Measurements from ENCODE around the gene CENPE. TPM values are rescaled to one million over a fixed set of nuclear protein-coding genes. Genes with fewer than 3 reads are reported as not detected.

The CENPE gene
- total RNA-seq, 2 experiments from 2014 or later: 23.6 to 70.9 TPM

- ChIA-PET POLR2A (interaction anchor here (0.7 to 0.9 kb wide), 2 partner anchors 9 to 638 kb away, joined by 3 read pairs; no protein-coding TSS in a partner anchor), CTCF (ENCODE audit: unreplicated experiment) (no interaction called here)
- Histone ChIP-seq H3K9me2 (ENCODE audit: insufficient read depth, low read length) (no peaks in the 10 kb centered on the region), H3K4me3 (ENCODE audit: low read depth, low read length, poor library complexity, severe bottlenecking) (no peak overlapping the region), H3K79me2 (ENCODE audit: insufficient read depth, low read depth, low read length) (no peaks in the 10 kb centered on the region), H3K4me1 (ENCODE audit: insufficient read depth, low read length, poor library complexity, severe bottlenecking) (peaks cover 4% of the 10 kb centered on the region), H4K20me1 (ENCODE audit: insufficient read depth, low read length) (no peaks in the 10 kb centered on the region), H3K9me3 (ENCODE audit: low read length) (no peaks in the 10 kb centered on the region), H3K27ac (ENCODE audit: low read depth, low read length, poor library complexity, severe bottlenecking) (no peak overlapping the region), H3K36me3 (ENCODE audit: insufficient read depth, low read length) (peaks cover 19% of the 10 kb centered on the region), H3K4me2 (ENCODE audit: low read length) (no peak overlapping the region), H2AFZ (ENCODE audit: low read length) (no peak overlapping the region)
- DNase-seq (ENCODE audit: low spot score): no peak
- intact Hi-C loops (cut with micrococcal nuclease; ENCODE audit: unreplicated experiment): no loop called here
- no TSS peak for BruUV-seq (replicated peaks)
- no peak for TF ChIP-seq EZH2phosphoT487 (IDR thresholded peaks at IDR 0.05; ENCODE audit: borderline replicate concordance, low read depth, low read length)
Observed at GRCh38 chr4:103086551-103086950, 111.6 kb downstream of the CENPE start.

DNA sequence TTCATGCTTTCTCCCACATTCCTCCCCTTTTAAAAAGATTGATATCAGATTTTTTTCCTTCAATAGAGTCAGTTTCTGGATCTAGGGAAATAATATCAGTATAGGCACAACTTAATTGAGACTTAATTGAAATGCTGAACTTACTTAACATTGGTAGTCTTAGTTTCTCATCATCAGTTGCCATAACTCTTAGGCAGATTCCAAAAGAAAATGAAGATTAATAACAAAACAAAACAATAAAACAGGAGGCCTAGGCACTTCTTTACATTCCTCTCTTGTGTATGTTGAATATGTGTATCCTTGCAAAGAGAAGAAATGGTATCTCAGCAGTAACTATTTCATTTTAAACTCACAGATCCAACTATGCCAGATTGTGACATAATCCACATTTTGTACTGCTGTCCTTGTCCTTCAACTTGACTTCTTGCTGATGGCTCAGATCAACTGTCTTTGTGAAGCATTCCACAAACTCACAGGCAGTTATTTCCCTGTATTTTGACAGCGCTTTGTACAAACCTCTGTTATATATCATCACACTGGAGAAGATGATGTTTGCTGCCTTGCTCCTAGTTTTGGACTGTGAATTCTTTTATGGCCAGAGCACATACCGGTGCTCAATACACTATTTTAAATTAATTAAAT, 112.5 kb downstream of the CENPE start:
- intact Hi-C loops (cut with micrococcal nuclease; ENCODE audit: unreplicated experiment): no loop called here
- Histone ChIP-seq H3K9me2 (ENCODE audit: insufficient read depth, low read length) (no peaks in the 10 kb centered on the region), H3K27ac (ENCODE audit: low read depth, low read length, poor library complexity, severe bottlenecking) (no peak overlapping the region), H3K4me1 (ENCODE audit: insufficient read depth, low read length, poor library complexity, severe bottlenecking) (no peaks in the 10 kb centered on the region), H3K4me3 (ENCODE audit: low read depth, low read length, poor library complexity, severe bottlenecking) (no peak overlapping the region), H3K4me2 (ENCODE audit: low read length) (no peak overlapping the region), H4K20me1 (ENCODE audit: insufficient read depth, low read length) (no peaks in the 10 kb centered on the region), H2AFZ (ENCODE audit: low read length) (no peak overlapping the region), H3K9me3 (ENCODE audit: low read length) (no peaks in the 10 kb centered on the region), H3K79me2 (ENCODE audit: insufficient read depth, low read depth, low read length) (no peaks in the 10 kb centered on the region), H3K36me3 (ENCODE audit: insufficient read depth, low read length) (peaks cover 19% of the 10 kb centered on the region)
- no peak for TF ChIP-seq EZH2phosphoT487 (IDR thresholded peaks at IDR 0.05; ENCODE audit: borderline replicate concordance, low read depth, low read length)
- no peak for TF ChIP-seq CTCF (conservative IDR thresholded peaks at IDR 0.05; ENCODE audit: low read length)
- no peak for DNase-seq (ENCODE audit: low spot score)
- BruUV-seq (replicated peaks): no TSS peak
- ChIA-PET POLR2A (interaction anchor here (0.6 to 0.9 kb wide), 2 partner anchors 8 to 109 kb away, joined by 3 read pairs; no protein-coding TSS in a partner anchor), CTCF (ENCODE audit: unreplicated experiment) (no interaction called here)

DNA sequence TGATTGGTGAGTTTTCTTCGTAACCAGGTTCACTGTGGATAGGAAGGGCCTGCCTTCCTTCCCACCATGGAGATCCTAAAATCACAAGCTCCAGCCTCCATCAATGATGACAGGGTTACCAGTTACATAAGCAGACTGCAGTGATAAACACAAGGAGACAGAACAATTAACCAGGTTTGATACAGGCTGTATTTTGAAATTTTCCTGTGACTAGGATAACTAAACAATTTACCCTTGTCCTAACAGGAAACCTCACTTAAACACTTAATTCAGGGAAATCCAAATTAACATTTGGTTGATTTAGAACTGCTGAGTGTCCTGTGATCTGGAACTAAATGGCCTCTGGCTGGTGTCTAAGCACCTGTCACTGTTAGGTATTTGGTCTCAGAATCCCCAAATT, 118.5 kb downstream of the CENPE start:
- Histone ChIP-seq H3K4me1 (ENCODE audit: insufficient read depth, low read length, poor library complexity, severe bottlenecking) (peaks cover 35% of the 10 kb centered on the region), H2AFZ (ENCODE audit: low read length) (peak overlapping the region; percentile 55; the same call in 1 of the 2 replicates), H4K20me1 (ENCODE audit: insufficient read depth, low read length) (no peaks in the 10 kb centered on the region; the same call in 1 of the 2 replicates), H3K4me2 (ENCODE audit: low read length) (peak overlapping the region; percentile 34; the same call in 1 of the 2 replicates), H3K27ac (ENCODE audit: low read depth, low read length, poor library complexity, severe bottlenecking) (no peak overlapping the region), H3K9me3 (ENCODE audit: low read length) (no peaks in the 10 kb centered on the region), H3K4me3 (ENCODE audit: low read depth, low read length, poor library complexity, severe bottlenecking) (no peak overlapping the region), H3K9me2 (ENCODE audit: insufficient read depth, low read length) (no peaks in the 10 kb centered on the region), H3K36me3 (ENCODE audit: insufficient read depth, low read length) (no peaks in the 10 kb centered on the region), H3K79me2 (ENCODE audit: insufficient read depth, low read depth, low read length) (peaks cover 14% of the 10 kb centered on the region; the same call in 1 of the 2 replicates)
- POLR2A ChIA-PET: interaction anchor here (0.7 to 5.9 kb wide), 8 partner anchors 8 to 771 kb away, joined by 3 to 49 read pairs (median 4); partner anchors contain the start of gene CISD2
- no TSS peak for BruUV-seq (replicated peaks)
- no peak for TF ChIP-seq CTCF (conservative IDR thresholded peaks at IDR 0.05; ENCODE audit: low read length)
- no peak for TF ChIP-seq EZH2phosphoT487 (IDR thresholded peaks at IDR 0.05; ENCODE audit: borderline replicate concordance, low read depth, low read length)
- CTCF ChIA-PET (ENCODE audit: unreplicated experiment): interaction anchor here (1.4 kb wide), 1 partner anchor 15 kb away, joined by 3 read pairs; no protein-coding TSS in a partner anchor
- DNase-seq (ENCODE audit: low spot score): no peak
- intact Hi-C loops (cut with micrococcal nuclease; ENCODE audit: unreplicated experiment): loop anchor here (5.0 kb wide), 1 partner anchor 212 kb away; the partner anchor contains the start of gene CISD2

Measured in OCI-LY7 (cell line).